ENCODE measurements around the gene ZNF330. TPM values are rescaled to one million over a fixed set of nuclear protein-coding genes. Genes with fewer than 3 reads are reported as not detected.

ZNF330 gene
- total and polyA plus RNA-seq, 4 donors = 20.0 to 43.7 (median 30.6) TPM

DNA sequence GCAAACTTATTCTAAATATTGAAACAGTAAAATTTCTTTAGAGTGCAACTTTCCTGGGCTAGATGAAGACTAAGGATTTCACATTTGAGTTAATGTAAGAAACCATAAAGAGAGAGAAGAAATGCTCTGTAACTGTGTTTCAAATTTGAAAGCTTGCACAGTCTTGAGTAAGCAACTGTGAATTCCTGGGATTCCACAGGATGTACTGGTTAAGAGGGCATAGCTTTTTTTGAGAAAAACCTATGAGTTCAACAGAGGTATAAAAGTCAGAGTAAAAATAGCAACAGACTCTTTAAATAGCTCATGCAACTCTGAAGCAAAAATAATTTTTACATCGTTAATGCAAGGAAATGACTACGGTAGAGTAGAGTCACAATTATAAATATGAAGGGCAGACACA is 25.5 kb downstream of the ZNF330 start:
- 3 to 4% methylated on average over 2 of the region's 2 CpGs for WGBS, 2 donors
- no peaks in the 10 kb centered on the region for H3K27me3 ChIP-seq (ENCODE audit: control insufficient read depth in 1 of 2, insufficient read depth in 2 of 2, low read length in 1 of 2)
- intact Hi-C loops (cut with DNase I) = no loop called here

DNA sequence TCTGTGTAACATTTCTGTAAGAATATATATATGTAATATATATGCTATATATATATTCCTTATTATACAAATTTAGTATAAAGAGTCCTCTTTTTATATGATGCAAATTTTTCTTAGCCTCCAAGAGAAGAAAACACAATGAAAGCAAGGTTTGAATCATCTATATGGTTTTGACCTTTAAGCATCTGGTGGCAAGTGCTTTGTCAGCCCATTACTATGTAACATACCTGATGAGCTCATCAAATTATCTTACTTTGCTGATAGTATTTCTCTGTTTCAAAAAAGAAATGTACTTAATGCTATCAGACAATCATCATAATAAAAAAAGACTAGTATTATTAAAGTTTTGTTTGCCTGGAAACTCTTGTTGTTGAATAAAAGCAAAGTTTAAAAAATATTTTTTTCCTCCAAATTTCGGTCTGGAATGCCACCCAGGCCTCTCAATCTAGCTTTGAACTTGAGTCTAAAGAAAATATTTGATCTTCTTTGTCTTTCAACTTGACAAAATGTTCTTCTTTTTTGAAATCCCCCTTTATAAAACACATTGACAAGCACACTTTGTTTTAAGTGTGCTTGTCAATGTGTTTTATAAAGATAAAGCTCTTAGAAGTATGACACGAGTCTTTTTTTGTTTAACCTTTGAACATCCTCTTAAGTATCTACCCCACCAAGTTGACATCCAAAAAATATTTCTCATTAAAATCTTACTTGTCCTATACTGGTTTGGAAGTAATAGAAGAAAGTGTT is 26.2 kb downstream of the ZNF330 start:
- intact Hi-C loops (cut with DNase I) = no loop called here
- 57 to 67% methylated on average over 2 of the region's 2 CpGs for WGBS, 2 donors
- no peak for DNase-seq
- Histone ChIP-seq H3K27me3 (ENCODE audit: control insufficient read depth in 1 of 2, insufficient read depth in 2 of 2, low read length in 1 of 2) (no peaks in the 10 kb centered on the region), H3K4me3 (ENCODE audit: low read length in 2 of 2) (no peak overlapping the region), H3K36me3 (ENCODE audit: control insufficient read depth in 1 of 2, insufficient read depth in 2 of 2, low read length in 1 of 2) (no peaks in the 10 kb centered on the region), H3K9me3 (ENCODE audit: control insufficient read depth, low read length) (no peaks in the 10 kb centered on the region), H3K27ac (ENCODE audit: low read depth in 1 of 2, low read length in 2 of 2) (no peak overlapping the region), H3K4me1 (ENCODE audit: control insufficient read depth in 1 of 2, insufficient read depth in 2 of 2, low read length in 2 of 2) (no peaks in the 10 kb centered on the region)
- ATAC-seq (ENCODE audit: low FRiP score) = no peak

More for the DNA sequence above, 25.5 kb downstream of the ZNF330 start:
- Histone ChIP-seq H3K36me3 (ENCODE audit: control insufficient read depth in 1 of 2, insufficient read depth in 2 of 2, low read length in 1 of 2) (no peaks in the 10 kb centered on the region), H3K4me3 (ENCODE audit: low read length in 2 of 2) (no peak overlapping the region), H3K27ac (ENCODE audit: low read depth in 1 of 2, low read length in 2 of 2) (no peak overlapping the region), H3K9me3 (ENCODE audit: control insufficient read depth, low read length) (no peaks in the 10 kb centered on the region), H3K4me1 (ENCODE audit: control insufficient read depth in 1 of 2, insufficient read depth in 2 of 2, low read length in 2 of 2) (no peaks in the 10 kb centered on the region)
- DNase-seq (no peak), ATAC-seq (ENCODE audit: low FRiP score) (no peak)

DNA sequence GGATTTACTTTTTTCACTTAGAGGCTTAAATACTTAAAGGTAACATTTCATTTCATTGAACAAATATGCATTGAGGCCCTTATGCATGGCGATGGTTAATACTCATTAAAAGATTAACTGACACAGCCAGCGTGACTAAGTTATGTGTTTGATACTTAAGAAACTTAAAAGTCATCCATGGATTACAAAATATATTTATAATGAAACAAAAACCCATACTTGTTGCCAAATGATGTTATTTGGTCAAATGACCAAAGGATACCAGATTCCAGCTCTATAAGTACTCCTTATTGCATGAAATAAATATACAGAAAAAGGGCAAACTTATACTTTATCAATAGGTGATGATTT is 26.7 kb downstream of the ZNF330 start:
- Histone ChIP-seq H3K4me3 (ENCODE audit: low read length in 2 of 2) (no peak overlapping the region), H3K27ac (ENCODE audit: low read depth in 1 of 2, low read length in 2 of 2) (no peak overlapping the region), H3K36me3 (ENCODE audit: control insufficient read depth in 1 of 2, insufficient read depth in 2 of 2, low read length in 1 of 2) (no peaks in the 10 kb centered on the region), H3K9me3 (ENCODE audit: control insufficient read depth, low read length) (no peaks in the 10 kb centered on the region), H3K4me1 (ENCODE audit: control insufficient read depth in 1 of 2, insufficient read depth in 2 of 2, low read length in 2 of 2) (no peaks in the 10 kb centered on the region), H3K27me3 (ENCODE audit: control insufficient read depth in 1 of 2, insufficient read depth in 2 of 2, low read length in 1 of 2) (no peaks in the 10 kb centered on the region)
- no peak for ATAC-seq (ENCODE audit: low FRiP score)
- 86 to 89% methylated on average over 2 of the region's 2 CpGs for WGBS, 2 donors
- DNase-seq = no peak
- intact Hi-C loops (cut with DNase I) = no loop called here

DNA sequence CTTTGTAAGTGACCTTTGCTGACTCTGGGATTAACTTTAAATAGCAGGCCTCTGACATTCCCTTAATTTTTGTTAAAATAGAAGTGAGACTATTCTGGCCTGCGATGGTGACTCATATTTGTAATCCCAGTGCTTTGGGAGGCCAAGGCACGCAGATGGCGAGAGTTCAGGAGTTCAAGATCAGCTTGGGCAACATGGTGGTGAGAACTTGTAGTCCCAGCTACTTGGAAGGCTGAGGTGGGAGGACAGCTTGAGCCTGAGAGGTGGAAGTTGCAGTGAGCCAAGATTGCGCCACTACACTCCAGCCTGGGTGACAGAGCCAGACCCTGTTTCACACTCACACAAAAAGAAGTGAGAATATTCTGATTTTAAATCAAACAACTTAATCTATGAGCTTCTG is 27.3 kb downstream of the ZNF330 start:
- no peak for DNase-seq
- intact Hi-C loops (cut with DNase I) = no loop called here
- no peaks in the 10 kb centered on the region for H3K36me3 ChIP-seq (ENCODE audit: control insufficient read depth in 1 of 2, insufficient read depth in 2 of 2, low read length in 1 of 2)
- no peak for ATAC-seq (ENCODE audit: low FRiP score)
- H3K4me3 ChIP-seq (ENCODE audit: low read length in 2 of 2) = no peak overlapping the region
- H3K9me3 ChIP-seq (ENCODE audit: control insufficient read depth, low read length) = no peaks in the 10 kb centered on the region
- H3K4me1 ChIP-seq (ENCODE audit: control insufficient read depth in 1 of 2, insufficient read depth in 2 of 2, low read length in 2 of 2) = no peaks in the 10 kb centered on the region
- no peak overlapping the region for H3K27ac ChIP-seq (ENCODE audit: low read depth in 1 of 2, low read length in 2 of 2)
- no peaks in the 10 kb centered on the region for H3K27me3 ChIP-seq (ENCODE audit: control insufficient read depth in 1 of 2, insufficient read depth in 2 of 2, low read length in 1 of 2)
- 73% methylated on average over 4 of the region's 4 CpGs for WGBS, 2 donors

DNA sequence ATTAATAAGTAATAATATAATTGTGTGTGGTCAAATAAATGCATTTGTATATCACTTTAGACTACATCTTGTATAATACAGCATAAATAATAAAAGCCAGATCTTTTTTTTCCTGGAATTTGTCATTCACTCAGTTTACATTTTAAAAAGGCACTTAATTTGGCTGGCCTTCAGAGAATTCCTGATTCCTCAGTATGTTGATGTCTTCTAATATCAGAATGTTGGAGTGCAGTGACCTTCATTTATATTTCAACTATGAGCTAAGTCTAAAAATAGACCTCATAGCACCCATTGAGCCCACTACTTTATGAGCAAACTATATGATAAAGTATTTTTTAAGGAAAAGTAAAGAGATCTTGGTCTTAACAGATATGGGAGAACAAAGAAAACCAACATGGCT is 27.8 kb downstream of the ZNF330 start:
- H3K9me3 ChIP-seq (ENCODE audit: control insufficient read depth, low read length) = no peaks in the 10 kb centered on the region
- H3K27me3 ChIP-seq (ENCODE audit: control insufficient read depth in 1 of 2, insufficient read depth in 2 of 2, low read length in 1 of 2) = no peaks in the 10 kb centered on the region
- H3K36me3 ChIP-seq (ENCODE audit: control insufficient read depth in 1 of 2, insufficient read depth in 2 of 2, low read length in 1 of 2) = no peaks in the 10 kb centered on the region
- H3K4me3 ChIP-seq (ENCODE audit: low read length in 2 of 2) = no peak overlapping the region
- ATAC-seq (ENCODE audit: low FRiP score) = no peak
- no peak overlapping the region for H3K27ac ChIP-seq (ENCODE audit: low read depth in 1 of 2, low read length in 2 of 2)
- intact Hi-C loops (cut with DNase I) = no loop called here
- DNase-seq = no peak
- H3K4me1 ChIP-seq (ENCODE audit: control insufficient read depth in 1 of 2, insufficient read depth in 2 of 2, low read length in 2 of 2) = no peaks in the 10 kb centered on the region

DNA sequence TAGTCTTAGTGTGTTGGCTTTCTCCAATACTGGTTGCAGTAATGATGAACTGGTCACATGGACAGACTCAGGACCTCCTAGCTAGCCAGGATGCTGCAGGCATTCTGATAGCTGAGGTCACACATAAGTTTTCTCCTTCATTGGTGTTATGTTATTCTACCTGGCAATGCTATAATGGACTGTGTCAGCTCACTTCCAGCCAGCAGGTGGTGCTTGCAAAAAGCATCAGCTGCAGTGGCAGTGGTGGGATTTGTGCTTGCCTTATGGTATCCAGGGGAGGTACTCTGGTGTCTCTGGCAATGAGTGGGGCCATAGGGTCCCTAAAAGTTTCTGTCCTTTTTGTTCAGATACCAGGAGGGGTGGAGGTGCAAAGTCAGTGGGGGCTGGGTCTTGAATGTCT is 33.6 kb downstream of the ZNF330 start:
- no peak for ATAC-seq (ENCODE audit: low FRiP score)
- no peak overlapping the region for H3K4me3 ChIP-seq (ENCODE audit: low read length in 2 of 2)

DNA sequence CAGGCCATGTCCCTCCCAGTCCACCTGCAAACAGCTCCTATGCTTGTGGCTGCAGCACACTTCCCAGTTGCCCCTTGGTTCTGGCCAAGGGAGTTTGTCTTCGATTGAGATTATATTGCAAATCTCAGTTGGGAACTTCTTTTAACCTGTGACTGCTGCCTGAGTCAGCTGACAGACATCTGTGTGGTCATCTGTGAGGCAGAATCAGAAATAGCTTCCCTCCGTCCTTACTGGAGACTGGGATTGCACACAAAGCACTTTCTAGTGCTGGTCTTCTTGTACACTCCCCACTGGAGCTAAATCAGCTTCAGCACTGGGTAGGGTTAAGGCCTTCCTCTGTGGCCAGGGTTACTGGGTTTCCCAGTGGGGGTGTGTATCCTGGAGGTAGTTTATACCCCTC is 34.3 kb downstream of the ZNF330 start:
- WGBS, 2 donors = 83 to 88% methylated on average over 2 of the region's 2 CpGs
- ATAC-seq (ENCODE audit: low FRiP score) (peak; percentile 38), DNase-seq (no peak)
- H3K36me3 ChIP-seq (ENCODE audit: control insufficient read depth in 1 of 2, insufficient read depth in 2 of 2, low read length in 1 of 2) = no peaks in the 10 kb centered on the region
- intact Hi-C loops (cut with DNase I) = no loop called here
- no peaks in the 10 kb centered on the region for H3K4me1 ChIP-seq (ENCODE audit: control insufficient read depth in 1 of 2, insufficient read depth in 2 of 2, low read length in 2 of 2)
- H3K4me3 ChIP-seq (ENCODE audit: low read length in 2 of 2) = no peak overlapping the region
- H3K9me3 ChIP-seq (ENCODE audit: control insufficient read depth, low read length) = no peaks in the 10 kb centered on the region
- H3K27me3 ChIP-seq (ENCODE audit: control insufficient read depth in 1 of 2, insufficient read depth in 2 of 2, low read length in 1 of 2) = no peaks in the 10 kb centered on the region
- H3K27ac ChIP-seq (ENCODE audit: low read depth in 1 of 2, low read length in 2 of 2) = no peak overlapping the region

More for the DNA sequence above, 33.6 kb downstream of the ZNF330 start:
- no peak overlapping the region for H3K27ac ChIP-seq (ENCODE audit: low read depth in 1 of 2, low read length in 2 of 2)
- no peak for DNase-seq
- no peaks in the 10 kb centered on the region for H3K36me3 ChIP-seq (ENCODE audit: control insufficient read depth in 1 of 2, insufficient read depth in 2 of 2, low read length in 1 of 2)
- no peaks in the 10 kb centered on the region for H3K9me3 ChIP-seq (ENCODE audit: control insufficient read depth, low read length)
- H3K4me1 ChIP-seq (ENCODE audit: control insufficient read depth in 1 of 2, insufficient read depth in 2 of 2, low read length in 2 of 2) = no peaks in the 10 kb centered on the region
- no peaks in the 10 kb centered on the region for H3K27me3 ChIP-seq (ENCODE audit: control insufficient read depth in 1 of 2, insufficient read depth in 2 of 2, low read length in 1 of 2)
- intact Hi-C loops (cut with DNase I) = no loop called here

DNA sequence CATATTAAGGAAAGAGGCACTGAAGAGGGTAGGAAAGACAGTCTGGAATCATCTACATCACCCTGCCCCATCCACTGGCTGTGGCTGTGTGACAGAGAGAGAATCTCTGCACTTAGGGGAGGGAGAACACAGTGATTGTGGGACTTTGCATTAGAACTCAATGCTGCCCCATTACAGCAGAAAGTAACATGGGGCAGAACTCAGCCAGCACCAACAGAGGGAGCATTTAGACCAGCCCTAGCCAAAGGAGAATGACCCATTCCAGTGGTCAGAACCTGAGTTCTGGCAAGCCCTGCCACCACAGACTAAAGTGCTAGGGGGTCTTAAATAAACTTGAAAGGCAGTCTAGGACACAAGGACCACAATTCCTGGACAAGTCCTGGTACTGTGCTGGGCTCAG is 37.9 kb downstream of the ZNF330 start:
- Histone ChIP-seq H3K4me1 (ENCODE audit: control insufficient read depth in 1 of 2, insufficient read depth in 2 of 2, low read length in 2 of 2) (peaks cover 0 to 2% of the 10 kb centered on the region in 2 donors), H3K4me3 (ENCODE audit: low read length in 2 of 2) (no peak overlapping the region), H3K36me3 (ENCODE audit: control insufficient read depth in 1 of 2, insufficient read depth in 2 of 2, low read length in 1 of 2) (no peaks in the 10 kb centered on the region), H3K27ac (ENCODE audit: low read depth in 1 of 2, low read length in 2 of 2) (no peak overlapping the region), H3K27me3 (ENCODE audit: control insufficient read depth in 1 of 2, insufficient read depth in 2 of 2, low read length in 1 of 2) (no peaks in the 10 kb centered on the region), H3K9me3 (ENCODE audit: control insufficient read depth, low read length) (no peaks in the 10 kb centered on the region)
- DNase-seq = no peak
- intact Hi-C loops (cut with DNase I) = no loop called here
- ATAC-seq (ENCODE audit: low FRiP score) = no peak

DNA sequence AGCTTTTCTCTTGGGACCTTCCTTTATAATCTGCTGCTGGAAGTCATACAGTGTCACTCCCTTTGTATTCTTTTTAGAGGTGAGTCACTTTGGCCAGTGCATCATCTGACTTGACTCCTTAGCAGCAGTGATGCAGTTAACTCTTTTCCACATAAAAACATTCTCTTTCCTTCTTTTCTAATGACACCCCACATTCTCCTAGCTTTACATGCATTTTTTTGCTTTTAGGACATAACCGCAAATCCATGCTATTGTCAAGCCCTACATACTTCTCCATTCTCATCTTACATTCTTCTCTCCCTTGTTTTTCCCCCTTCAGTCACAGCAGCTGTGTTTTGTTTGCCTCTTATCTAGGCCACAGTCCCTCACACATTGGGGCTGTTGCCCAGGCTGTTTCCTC is 55.1 kb downstream of the ZNF330 start:
- ATAC-seq (ENCODE audit: low FRiP score) (no peak), DNase-seq (no peak)
- intact Hi-C loops (cut with DNase I) = no loop called here
- Histone ChIP-seq H3K27ac (ENCODE audit: low read depth in 1 of 2, low read length in 2 of 2) (no peak overlapping the region), H3K4me3 (ENCODE audit: low read length in 2 of 2) (no peak overlapping the region), H3K27me3 (ENCODE audit: control insufficient read depth in 1 of 2, insufficient read depth in 2 of 2, low read length in 1 of 2) (no peaks in the 10 kb centered on the region), H3K9me3 (ENCODE audit: control insufficient read depth, low read length) (no peaks in the 10 kb centered on the region), H3K36me3 (ENCODE audit: control insufficient read depth in 1 of 2, insufficient read depth in 2 of 2, low read length in 1 of 2) (no peaks in the 10 kb centered on the region), H3K4me1 (ENCODE audit: control insufficient read depth in 1 of 2, insufficient read depth in 2 of 2, low read length in 2 of 2) (no peaks in the 10 kb centered on the region)
- WGBS, 2 donors = 71 to 72% methylated on average over 1 of the region's 1 CpG

All from aorta (tissue), 5 donors.